Activated naive CD4-positive, alpha-beta T cell treated with anti-CD3 and anti-CD28 coated beads for 36 hours (primary cell): ENCODE data around the gene LAMB3. TPM values are rescaled to one million over a fixed set of nuclear protein-coding genes. Genes with fewer than 3 reads are reported as not detected.

Experiments used
- CTCF ChIA-PET: fragments of 350-600 bp; sonication (Branson Sonifier 250); formaldehyde crosslinking; loops from one replicate; lab custom pipeline; 2021; ENCODE audit warnings: antibody characterized with exemption; lab: Charles Lee
- DNase-seq: peaks from one replicate; pipeline ENCODE4 v3.0.0-alpha.2; 2020
- H3K27ac Mint-ChIP-seq: one replicate; pipeline ENCODE4 v1.8.0; 2021; ENCODE audit warnings: mild to moderate bottlenecking, mixed read lengths
- H3K27me3 Mint-ChIP-seq: one replicate; pipeline ENCODE4 v1.8.0; 2021; ENCODE audit warnings: low read depth, mixed read lengths
- H3K36me3 Mint-ChIP-seq: one replicate; pipeline ENCODE4 v1.8.0; 2021; ENCODE audit warnings: low read depth, mixed read lengths
- H3K4me1 Mint-ChIP-seq: one replicate; pipeline ENCODE4 v1.8.0; 2021; ENCODE audit warnings: low read depth, mixed read lengths
- H3K4me3 Mint-ChIP-seq: one replicate; pipeline ENCODE4 v1.8.0; 2021; ENCODE audit warnings: mild to moderate bottlenecking, moderate library complexity, mixed read lengths
- H3K9me3 Mint-ChIP-seq: one replicate; pipeline ENCODE4 v1.8.0; 2021; ENCODE audit warnings: mixed read lengths
- intact Hi-C: fragments of 100-400 bp; cut with micrococcal nuclease; formaldehyde crosslinking; loops from one replicate; pipeline ENCODE4 v1.15.1; 2023
- total RNA-seq, 2 experiments: library from RNA; stranded (reverse); gene quantifications; one replicate each; pipeline ENCODE4 v1.2.3, GENCODE V29; 2021

LAMB3 gene
- total RNA-seq, 2 experiments from 2014 or later = 11.8 to 13.0 TPM

GRCh38 chr1:209628618-209629299 is 23.5 kb downstream of the LAMB3 start:
- Mint-ChIP-seq H3K4me1 (peaks cover 15% of the 10 kb centered on the region), H3K36me3 (no peaks in the 10 kb centered on the region), H3K4me3 (no peak overlapping the region), H3K27ac (no peak overlapping the region), H3K27me3 (no peaks in the 10 kb centered on the region), H3K9me3 (no peaks in the 10 kb centered on the region)
- CTCF ChIA-PET = interaction anchor here (0.6 to 3.5 kb wide), 14 partner anchors 12 to 121 kb away, joined by 3 to 43 read pairs (median 3); partner anchors contain the start of gene CAMK1G
- intact Hi-C loops = no loop called here
- DNase-seq = peak; percentile 38

- no peaks in the 10 kb centered on the region for H3K36me3 Mint-ChIP-seq
- CTCF ChIA-PET = interaction anchor here (0.7 to 3.9 kb wide), 33 partner anchors 11 to 123 kb away, joined by 3 to 43 read pairs (median 5); partner anchors contain the start of genes CAMK1G and LAMB3
- no peaks in the 10 kb centered on the region for H3K27me3 Mint-ChIP-seq
- DNase-seq = peak; percentile 89
- no peak overlapping the region for H3K4me3 Mint-ChIP-seq
- H3K27ac Mint-ChIP-seq = no peak overlapping the region
- peaks cover 15% of the 10 kb centered on the region for H3K4me1 Mint-ChIP-seq
- intact Hi-C loops = loop anchor here (1.0 to 2.0 kb wide), 7 partner anchors 19 to 120 kb away; no protein-coding TSS in a partner anchor
- H3K9me3 Mint-ChIP-seq = no peaks in the 10 kb centered on the region
These were observed 24.5 kb downstream of the LAMB3 start for GRCh38 chr1:209627732-209628196.

- Mint-ChIP-seq H3K27me3 (no peaks in the 10 kb centered on the region), H3K9me3 (no peaks in the 10 kb centered on the region), H3K27ac (no peak overlapping the region), H3K4me1 (peaks cover 15% of the 10 kb centered on the region), H3K4me3 (no peak overlapping the region), H3K36me3 (no peaks in the 10 kb centered on the region)
- intact Hi-C loops = loop anchor here (1.0 to 2.0 kb wide), 7 partner anchors 20 to 120 kb away; no protein-coding TSS in a partner anchor
- CTCF ChIA-PET = interaction anchor here (0.6 to 3.9 kb wide), 36 partner anchors 11 to 124 kb away, joined by 3 to 43 read pairs (median 5); partner anchors contain the start of genes CAMK1G and LAMB3
- DNase-seq = no peak
These were observed 25.0 kb downstream of the LAMB3 start for GRCh38 chr1:209627027-209627731.

GRCh38 chr1:209626346-209627026 is 25.7 kb downstream of the LAMB3 start:
- Mint-ChIP-seq H3K27me3 (no peaks in the 10 kb centered on the region), H3K36me3 (no peaks in the 10 kb centered on the region), H3K4me1 (peaks cover 15% of the 10 kb centered on the region), H3K27ac (no peak overlapping the region), H3K9me3 (no peaks in the 10 kb centered on the region), H3K4me3 (no peak overlapping the region)
- CTCF ChIA-PET = interaction anchor here (0.7 to 3.9 kb wide), 15 partner anchors 10 to 122 kb away, joined by 3 to 43 read pairs (median 6); no protein-coding TSS in a partner anchor
- intact Hi-C loops = loop anchor here (1.0 to 2.0 kb wide), 7 partner anchors 19 to 121 kb away; no protein-coding TSS in a partner anchor
- DNase-seq = no peak

GRCh38 chr1:209625791-209626285 is 26.4 kb downstream of the LAMB3 start:
- Mint-ChIP-seq H3K9me3 (no peaks in the 10 kb centered on the region), H3K27me3 (no peaks in the 10 kb centered on the region), H3K4me3 (no peak overlapping the region), H3K27ac (no peak overlapping the region), H3K4me1 (peaks cover 15% of the 10 kb centered on the region), H3K36me3 (no peaks in the 10 kb centered on the region)
- DNase-seq = no peak
- CTCF ChIA-PET = interaction anchor here (1.4 to 3.9 kb wide), 6 partner anchors 13 to 56 kb away, joined by 3 to 38 read pairs (median 8); no protein-coding TSS in a partner anchor
- intact Hi-C loops = loop anchor here (2.0 kb wide), 1 partner anchor 21 kb away; no protein-coding TSS in a partner anchor

- Mint-ChIP-seq H3K27me3 (no peaks in the 10 kb centered on the region), H3K4me3 (no peak overlapping the region), H3K9me3 (no peaks in the 10 kb centered on the region), H3K36me3 (no peaks in the 10 kb centered on the region), H3K27ac (no peak overlapping the region), H3K4me1 (peaks cover 15% of the 10 kb centered on the region)
- intact Hi-C loops = no loop called here
- DNase-seq = no peak
- CTCF ChIA-PET = interaction anchor here (0.7 to 3.9 kb wide), 9 partner anchors 12 to 708 kb away, joined by 3 to 38 read pairs (median 5); partner anchors contain the start of gene LAMB3
These were observed 27.4 kb downstream of the LAMB3 start for GRCh38 chr1:209624558-209625549.

GRCh38 chr1:209622841-209623829 is 29.1 kb downstream of the LAMB3 start:
- DNase-seq = no peak
- peaks cover 11% of the 10 kb centered on the region for H3K4me1 Mint-ChIP-seq
- H3K27me3 Mint-ChIP-seq = no peaks in the 10 kb centered on the region
- H3K4me3 Mint-ChIP-seq = no peak overlapping the region
- no peaks in the 10 kb centered on the region for H3K9me3 Mint-ChIP-seq
- intact Hi-C loops = no loop called here
- CTCF ChIA-PET = interaction anchor here (1.3 to 2.1 kb wide), 7 partner anchors 20 to 59 kb away, joined by 3 to 7 read pairs (median 4); partner anchors contain the start of gene LAMB3
- no peaks in the 10 kb centered on the region for H3K36me3 Mint-ChIP-seq
- H3K27ac Mint-ChIP-seq = no peak overlapping the region

- no peak overlapping the region for H3K4me3 Mint-ChIP-seq
- peaks cover 11% of the 10 kb centered on the region for H3K4me1 Mint-ChIP-seq
- intact Hi-C loops = no loop called here
- H3K27me3 Mint-ChIP-seq = no peaks in the 10 kb centered on the region
- DNase-seq = no peak
- H3K36me3 Mint-ChIP-seq = no peaks in the 10 kb centered on the region
- CTCF ChIA-PET = interaction anchor here (1.1 to 1.3 kb wide), 3 partner anchors 20 to 56 kb away, joined by 3 read pairs; no protein-coding TSS in a partner anchor
- no peak overlapping the region for H3K27ac Mint-ChIP-seq
- H3K9me3 Mint-ChIP-seq = no peaks in the 10 kb centered on the region
These were observed 30.2 kb downstream of the LAMB3 start for GRCh38 chr1:209621741-209622655.

GRCh38 chr1:209621286-209621685 is 30.9 kb downstream of the LAMB3 start:
- intact Hi-C loops = no loop called here
- no peak overlapping the region for H3K4me3 Mint-ChIP-seq
- H3K9me3 Mint-ChIP-seq = no peaks in the 10 kb centered on the region
- CTCF ChIA-PET = no interaction called here
- H3K27ac Mint-ChIP-seq = no peak overlapping the region
- H3K36me3 Mint-ChIP-seq = peaks cover 2% of the 10 kb centered on the region
- no peaks in the 10 kb centered on the region for H3K27me3 Mint-ChIP-seq
- H3K4me1 Mint-ChIP-seq = peaks cover 11% of the 10 kb centered on the region
- DNase-seq = no peak
